DLD1 (cell line): ENCODE results near the gene JMJD8.

ENCODE experiments used
- in situ Hi-C: cut with HindIII; loops from 2 replicates; pipeline ENCODE4 v1.10.0; 2017; ENCODE audit warnings: low sequenced_read_pairs

Gene JMJD8

DNA sequence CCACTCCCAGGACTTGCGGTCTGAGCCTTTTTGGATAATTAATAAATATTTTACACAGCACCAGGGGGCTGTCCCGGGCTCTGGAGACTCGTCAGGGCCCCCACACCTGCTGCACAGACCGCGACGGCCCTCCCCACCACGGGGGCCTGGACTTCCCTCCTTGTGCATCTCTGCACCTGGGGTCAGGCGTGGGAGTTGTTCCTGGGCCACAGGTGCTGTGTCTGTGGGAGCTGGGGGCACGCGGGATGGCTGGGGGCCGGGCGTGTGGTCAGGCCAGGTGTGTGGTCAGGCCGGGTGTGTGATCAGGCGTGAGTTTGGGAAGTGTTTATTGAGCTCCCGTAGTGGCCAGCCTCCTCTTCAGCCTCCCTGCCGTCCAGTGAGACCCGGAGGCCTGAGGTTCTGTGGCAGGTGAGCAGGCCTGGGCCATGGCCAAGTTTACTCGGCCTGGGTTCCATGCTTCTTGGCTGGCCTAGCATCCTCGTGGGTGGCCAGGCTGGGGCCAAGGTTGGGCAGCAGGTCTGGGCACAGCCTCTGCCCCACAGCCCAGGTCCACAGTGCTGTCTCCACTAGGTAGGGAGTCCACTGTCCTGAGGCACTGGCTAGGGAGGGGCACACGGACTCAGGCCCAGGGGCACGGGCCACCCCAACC lies 5.8 kb downstream of the JMJD8 start:
- in situ Hi-C loops, result no loop called here

GRCh38 chr16:677316-678190 lies 6.6 kb downstream of the JMJD8 start:
- in situ Hi-C loops, result no loop called here

GRCh38 chr16:676913-677312 lies 7.2 kb downstream of the JMJD8 start:
- in situ Hi-C loops, result no loop called here

GRCh38 chr16:676565-676902 lies 7.6 kb downstream of the JMJD8 start:
- in situ Hi-C loops, result no loop called here

DNA sequence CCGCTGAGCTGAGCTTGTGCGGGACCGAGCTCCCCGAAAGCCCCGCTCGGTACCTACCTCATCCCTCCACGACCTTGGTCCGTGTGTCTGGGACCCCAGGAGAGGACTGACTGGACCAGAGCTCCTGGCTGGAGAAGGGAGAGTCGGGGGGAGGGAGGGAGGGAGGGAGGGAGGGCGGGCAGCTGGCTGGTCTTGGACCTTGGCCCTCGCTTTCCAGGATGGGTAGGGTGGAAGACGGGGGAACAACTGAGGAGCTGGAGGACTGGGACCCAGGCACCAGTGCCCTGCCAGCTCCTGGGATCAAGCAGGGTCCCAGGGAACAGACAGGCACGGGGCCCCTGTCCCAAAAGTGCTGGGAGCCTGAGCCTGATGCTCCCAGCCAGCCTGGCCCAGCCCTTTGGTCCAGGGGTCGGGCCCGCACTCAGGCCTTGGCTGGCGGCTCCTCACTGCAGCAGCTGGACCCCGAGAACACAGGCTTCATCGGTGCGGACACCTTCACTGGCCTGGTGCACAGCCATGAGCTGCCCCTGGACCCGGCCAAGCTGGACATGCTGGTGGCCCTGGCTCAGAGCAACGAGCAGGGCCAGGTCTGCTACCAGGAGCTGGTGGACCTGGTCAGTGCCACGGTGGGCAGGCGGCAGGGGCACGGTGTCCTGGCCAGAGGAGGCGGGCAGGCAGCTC lies 8.1 kb downstream of the JMJD8 start:
- in situ Hi-C loops, result no loop called here

DNA sequence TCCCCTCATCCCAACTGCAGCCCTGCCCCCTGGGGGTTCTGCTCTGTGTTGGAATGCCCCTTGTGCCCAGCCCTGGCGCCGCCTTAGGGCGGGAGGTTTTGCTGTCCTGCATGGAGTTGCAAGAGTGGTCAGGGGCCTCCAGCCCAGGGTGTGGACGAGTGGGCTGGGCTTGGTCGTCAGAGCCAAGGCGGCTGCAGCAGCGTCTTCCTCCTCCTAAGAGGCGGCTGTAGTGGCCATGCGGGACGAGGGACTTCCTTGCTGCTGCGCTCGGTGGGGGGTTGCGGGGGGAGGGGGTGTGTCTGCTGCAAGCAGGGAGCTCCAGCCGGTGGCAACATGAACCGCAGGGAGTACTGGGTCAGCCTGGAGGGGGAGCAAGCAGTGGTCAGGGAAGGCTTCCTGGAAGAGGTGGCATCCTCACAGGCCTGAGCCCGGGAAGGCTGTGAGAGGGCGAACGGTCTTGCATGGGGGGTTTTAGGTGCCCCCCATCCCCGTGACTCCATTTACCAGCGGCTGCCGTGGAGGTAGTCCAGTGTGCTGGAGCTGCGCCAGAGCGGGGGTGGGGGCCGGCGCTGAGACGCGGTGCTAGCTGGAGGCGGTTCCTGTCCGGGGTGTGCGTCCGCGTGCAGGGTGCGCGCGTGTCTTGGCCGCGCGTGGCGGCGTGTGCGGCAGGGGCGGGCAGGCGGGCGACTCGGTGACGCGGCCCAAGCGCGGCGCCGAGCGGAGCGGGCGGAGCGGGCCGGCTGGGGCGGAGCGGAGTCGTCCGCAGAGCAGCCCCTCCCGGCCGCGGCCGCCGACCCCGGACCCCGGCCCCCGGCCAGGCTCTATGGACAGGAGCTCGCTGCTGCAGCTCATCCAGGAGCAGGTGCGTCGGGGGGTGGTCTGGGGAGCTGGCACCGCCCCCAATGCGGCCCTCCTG lies 8.9 kb downstream of the JMJD8 start, which contains the start of gene RHBDL1:
Gene RHBDL1, plus strand, starts transcription at position 704 of the 916 bp plus-strand sequence. Its CDS starts 120 bp downstream, at position 824.
- in situ Hi-C loops, result no loop called here

DNA sequence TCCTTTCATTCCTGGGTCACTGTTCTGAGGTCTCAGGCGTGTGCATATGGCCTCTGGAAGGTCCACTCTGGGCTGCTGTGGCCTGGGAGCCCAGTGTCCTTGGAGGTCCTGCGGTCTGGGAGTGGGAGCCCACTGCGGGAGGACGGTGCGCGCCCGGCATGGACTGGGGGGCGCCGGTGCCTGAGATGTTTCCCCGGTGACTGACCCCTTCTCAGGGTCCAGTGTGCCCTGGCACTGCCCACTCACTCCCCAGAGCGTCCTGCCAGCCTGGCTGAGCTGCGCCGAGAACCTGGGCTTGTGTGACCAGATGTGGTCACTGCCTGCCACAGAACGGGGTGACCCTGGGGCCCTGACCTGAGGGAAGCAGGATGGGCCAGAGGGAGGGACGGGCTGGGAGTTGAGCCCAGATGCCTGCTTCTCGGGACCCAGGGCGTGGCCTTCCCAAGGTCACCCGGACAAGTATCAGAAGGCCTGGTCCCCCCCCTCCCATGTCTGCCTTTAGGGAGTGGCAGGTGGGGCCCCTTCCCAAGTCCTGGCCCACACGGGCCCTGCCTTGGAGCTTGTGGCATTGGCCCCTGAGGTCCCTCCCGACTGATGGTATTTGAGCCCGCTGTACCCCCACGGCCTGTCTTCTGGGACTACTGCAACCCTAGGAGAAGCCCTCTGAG lies 9.8 kb downstream of the JMJD8 start:
- in situ Hi-C loops, result no loop called here

GRCh38 chr16:673399-673991 lies 10.6 kb downstream of the JMJD8 start:
- in situ Hi-C loops, result no loop called here

GRCh38 chr16:672851-673250 lies 11.3 kb downstream of the JMJD8 start:
- in situ Hi-C loops, result no loop called here

GRCh38 chr16:672371-672770 lies 11.8 kb downstream of the JMJD8 start:
- in situ Hi-C loops, result no loop called here

DNA sequence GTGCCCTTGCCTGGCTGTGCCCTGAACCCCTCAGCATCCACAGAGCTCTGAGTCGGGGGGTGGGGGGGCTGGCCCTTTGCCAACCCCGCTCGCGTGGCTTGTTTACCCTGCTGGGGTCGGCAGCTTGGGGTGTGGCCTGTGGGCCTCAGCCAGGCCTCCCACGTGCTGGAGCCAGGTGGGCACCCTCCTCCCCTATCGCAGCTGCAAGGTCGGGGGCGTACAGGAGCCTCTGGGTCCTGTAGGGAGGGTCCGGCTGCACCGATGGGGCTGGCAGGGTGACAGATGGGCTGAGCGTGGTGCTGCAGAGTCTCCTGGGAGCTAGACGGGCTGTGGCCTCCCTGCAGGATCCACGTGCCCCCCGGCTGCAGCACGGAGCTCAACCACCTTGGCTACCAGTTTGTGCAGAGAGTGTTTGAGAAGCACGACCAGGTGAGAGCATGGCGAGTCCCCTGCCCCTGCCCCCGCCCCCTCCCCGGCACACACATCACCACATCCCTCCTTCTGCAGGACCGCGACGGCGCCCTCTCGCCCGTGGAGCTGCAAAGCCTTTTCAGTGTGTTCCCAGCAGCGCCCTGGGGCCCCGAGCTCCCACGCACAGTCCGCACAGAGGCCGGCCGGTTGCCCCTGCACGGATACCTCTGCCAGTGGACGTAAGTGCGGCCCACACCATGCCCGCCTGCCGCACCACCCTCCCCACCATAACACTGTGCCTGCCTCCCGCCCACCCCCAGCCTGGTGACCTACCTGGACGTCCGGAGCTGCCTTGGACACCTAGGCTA lies 12.6 kb downstream of the JMJD8 start:
- in situ Hi-C loops, result no loop called here

GRCh38 chr16:670485-671352 lies 13.4 kb downstream of the JMJD8 start:
- in situ Hi-C loops, result no loop called here

DNA sequence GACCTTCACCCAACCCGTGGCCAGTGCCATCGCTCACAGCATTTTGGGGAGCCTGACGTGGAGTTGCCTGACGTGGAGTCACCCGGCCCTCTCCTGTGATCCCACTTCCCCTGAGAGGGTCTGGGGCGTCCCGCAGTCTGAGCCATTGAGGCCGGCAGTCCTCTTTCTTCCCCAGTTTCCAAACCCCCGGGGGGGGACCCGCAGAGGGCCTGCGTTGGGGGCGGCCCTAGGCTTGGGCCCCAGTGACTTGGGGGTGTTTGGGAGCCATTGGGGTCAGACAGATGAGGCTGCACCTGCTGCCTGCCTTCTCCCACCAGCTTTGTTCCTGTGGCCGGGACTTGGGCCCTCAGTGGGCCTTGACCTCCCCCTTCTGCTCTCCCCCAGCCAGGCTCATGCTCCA lies 14.5 kb downstream of the JMJD8 start:
- in situ Hi-C loops, result no loop called here

DNA sequence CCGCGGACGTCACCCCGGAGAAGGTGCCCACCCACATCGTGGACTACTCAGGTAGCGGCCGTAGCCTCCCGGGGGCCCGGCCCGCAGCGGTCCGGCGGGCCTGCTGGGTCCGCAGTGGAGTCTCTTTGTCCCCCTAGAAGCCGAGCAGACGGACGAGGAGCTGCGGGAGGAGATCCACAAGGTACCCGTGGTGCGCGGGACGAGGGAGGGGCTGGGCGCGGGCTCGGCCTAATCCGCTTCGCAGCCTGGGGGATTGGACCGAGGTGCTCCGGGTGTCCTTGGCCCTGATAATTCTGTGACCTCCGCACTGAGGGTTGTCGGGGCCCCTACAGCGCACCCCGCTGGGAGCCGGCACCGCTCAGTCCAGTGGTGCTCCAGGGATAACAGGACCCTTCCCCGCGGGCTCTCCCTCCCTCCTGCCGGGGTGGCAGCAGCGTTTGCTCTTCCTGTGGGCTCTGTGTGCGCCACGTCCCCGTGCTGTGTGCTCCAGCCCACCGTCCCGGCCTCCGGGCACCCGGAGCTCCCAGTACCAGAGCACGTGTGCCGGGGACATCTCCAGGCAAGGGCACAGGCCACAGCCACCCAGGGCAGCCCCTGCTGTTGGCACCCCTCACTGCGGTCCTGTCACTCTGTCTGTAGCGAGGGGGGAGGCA lies 15.5 kb downstream of the JMJD8 start:
- in situ Hi-C loops, result no loop called here

- in situ Hi-C loops, result no loop called here
Observed at GRCh38 chr16:667780-668518, 16.2 kb downstream of the JMJD8 start, which contains the start of gene RHOT2. TSS of gene RHOT2 (plus strand) at chr16:668132. CDS start at chr16:668200, 68 bp downstream.

DNA sequence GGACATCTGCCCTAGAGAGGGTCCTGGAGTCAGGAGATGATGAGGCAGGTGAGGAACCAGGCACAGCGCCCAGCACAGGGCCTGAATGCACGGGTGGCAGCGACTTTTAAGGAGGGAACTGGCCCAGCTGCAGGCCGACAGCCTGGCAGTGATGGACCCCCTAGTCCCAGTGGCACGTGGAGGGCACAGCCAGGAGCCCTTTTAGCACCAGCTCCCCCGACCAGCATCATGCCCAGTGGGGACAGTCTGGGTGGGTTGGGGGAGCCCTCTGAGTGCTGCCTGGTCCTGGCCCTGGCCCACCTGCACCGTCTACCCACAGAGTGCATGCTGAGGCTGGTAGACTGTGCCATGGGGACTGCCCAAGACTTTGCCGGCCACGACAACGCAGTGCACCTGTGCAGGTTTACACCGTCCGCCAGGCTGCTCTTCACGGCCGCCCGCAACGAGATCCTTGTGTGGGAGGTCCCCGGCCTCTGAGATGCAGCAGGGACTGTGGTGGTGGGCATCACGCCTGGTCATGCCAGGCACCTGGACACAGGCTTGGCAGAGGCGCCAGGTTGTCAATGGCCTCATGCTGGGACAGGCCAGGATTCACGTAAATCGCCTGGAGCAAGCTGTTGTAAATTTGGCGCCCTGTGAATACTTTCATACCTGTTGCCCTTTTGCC lies 16.9 kb downstream of the JMJD8 start:
- in situ Hi-C loops, result no loop called here
